Stimulated activated CD8-positive, alpha-beta memory T cell treated with anti-CD3 and anti-CD28 coated beads, Interleukin-15, amount 100 ng/mL, for 48 hours (primary cell): ENCODE data around the gene YIPF2.
"Not testable (repeated sequence)": the region's sequence is repeated elsewhere in the genome, so short reads cannot be mapped to it uniquely, and the experiment has no call there.

Experiments
- DNase-seq, 2 donors: peaks; one replicate each; pipeline ENCODE4 v3.0.0-alpha.2; 2020; ENCODE audit warnings: low read depth in 2 of 2

YIPF2 gene

GRCh38 chr19:10941649-10942048 lies 13.2 kb upstream of the YIPF2 start:
- not testable (repeated sequence) for DNase-seq

DNA sequence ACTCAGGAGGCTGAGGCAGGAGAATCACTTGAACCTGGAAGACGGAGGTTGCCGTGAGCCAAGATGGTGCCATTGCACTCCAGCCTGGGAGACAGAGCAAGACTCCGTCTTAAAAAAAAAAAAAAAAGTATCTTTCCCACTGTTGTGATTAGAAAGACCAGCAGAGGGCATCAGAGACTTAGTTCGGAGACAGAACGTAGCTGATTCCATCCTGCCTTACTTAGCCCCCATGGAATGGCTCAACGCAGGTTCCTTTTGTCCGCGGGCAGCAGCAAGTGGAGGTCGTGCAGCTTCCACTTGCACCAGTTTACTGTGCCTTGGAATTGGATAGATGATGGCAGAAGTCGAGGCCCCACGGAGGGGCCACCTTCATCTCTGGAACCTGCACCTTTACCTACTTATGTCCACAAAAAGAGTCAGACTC lies 8.2 kb upstream of the YIPF2 start:
- DNase-seq: no peak

- DNase-seq: no peak
These were observed 7.1 kb upstream of the YIPF2 start for GRCh38 chr19:10935371-10936059.

GRCh38 chr19:10929402-10929794 lies 959 bp upstream of the YIPF2 start:
- no peak for DNase-seq

- no peak for DNase-seq
These were observed 493 bp downstream of the YIPF2 start for GRCh38 chr19:10927730-10928562.

DNA sequence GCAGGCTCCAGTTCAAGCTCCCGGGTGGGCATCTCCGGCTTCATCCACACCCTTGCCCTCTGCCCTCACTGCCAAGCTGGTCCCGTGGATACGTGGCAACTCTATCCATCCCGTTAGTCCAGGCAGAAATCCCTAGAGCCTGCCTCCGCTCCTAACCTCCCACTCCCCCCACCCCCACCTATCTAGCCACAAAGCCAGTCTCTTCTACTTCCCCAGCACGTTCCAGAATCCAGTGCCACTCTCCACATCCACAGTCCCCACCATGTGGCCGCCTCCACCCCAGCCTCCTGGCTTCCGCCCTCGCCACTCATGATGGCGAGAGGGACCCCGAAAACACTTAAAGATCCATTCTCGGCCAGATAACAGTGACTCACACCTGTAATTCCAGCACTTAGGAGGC lies 3.8 kb downstream of the YIPF2 start:
- no peak for DNase-seq

- DNase-seq: no peak
These were observed 5.0 kb downstream of the YIPF2 start for GRCh38 chr19:10923260-10924112.

DNA sequence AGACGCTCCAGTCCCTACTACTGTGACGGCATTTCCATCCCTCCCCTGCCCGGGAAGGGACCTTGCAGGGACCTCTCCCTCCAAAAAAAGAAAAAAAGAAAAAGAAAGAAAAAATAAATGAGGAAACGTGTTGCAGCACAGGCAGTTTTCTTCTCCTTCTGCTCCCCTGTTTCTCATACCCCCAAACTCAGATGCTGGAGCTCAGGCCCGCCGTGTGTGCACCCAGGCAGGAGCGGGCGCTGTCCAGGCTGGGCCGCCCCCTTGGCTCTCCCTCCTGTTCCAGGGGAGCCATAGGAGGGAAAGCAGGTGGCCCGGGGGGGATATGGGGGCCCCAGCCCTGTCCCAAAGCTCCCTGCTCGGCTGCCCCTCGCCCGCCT lies 5.8 kb downstream of the YIPF2 start:
- no peak for DNase-seq

GRCh38 chr19:10921910-10922637 lies 6.4 kb downstream of the YIPF2 start:
- no peak for DNase-seq

- DNase-seq: no peak
These were observed 7.1 kb downstream of the YIPF2 start for GRCh38 chr19:10921199-10921909.

DNA sequence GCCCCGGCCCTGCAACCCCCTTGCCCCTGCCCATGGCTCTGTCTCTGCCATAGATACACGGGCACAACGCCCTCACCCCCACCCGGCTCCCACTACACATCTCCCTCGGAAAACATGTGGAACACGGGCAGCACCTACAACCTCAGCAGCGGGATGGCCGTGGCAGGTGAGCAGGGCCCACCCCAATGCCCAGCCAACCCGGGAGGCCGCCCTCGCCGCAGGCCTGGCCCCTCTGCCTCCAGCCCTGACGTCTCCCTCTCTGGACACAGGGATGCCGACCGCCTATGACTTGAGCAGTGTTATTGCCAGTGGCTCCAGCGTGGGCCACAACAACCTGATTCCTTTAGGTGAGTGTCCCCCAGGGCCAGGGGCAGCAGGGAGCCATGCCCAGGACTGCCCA lies 7.7 kb downstream of the YIPF2 start:
- DNase-seq: no peak

DNA sequence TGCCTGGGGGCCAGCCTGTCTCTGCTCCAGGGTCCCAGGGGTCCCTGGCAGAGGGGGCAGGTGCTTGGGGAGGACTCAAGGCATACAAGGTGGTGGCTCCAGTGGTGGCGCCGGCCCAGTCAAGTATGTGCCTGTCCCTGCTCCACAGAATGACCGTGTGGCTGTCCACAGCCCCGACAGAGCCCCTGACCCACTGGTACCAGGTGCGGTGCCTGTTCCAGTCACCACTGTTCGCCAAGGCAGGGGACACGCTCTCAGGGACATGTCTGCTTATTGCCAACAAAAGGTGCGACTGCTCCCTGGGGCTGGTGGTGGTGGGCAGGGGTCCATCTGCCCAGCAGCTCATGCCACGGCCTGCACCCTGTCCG lies 8.2 kb downstream of the YIPF2 start:
- no peak for DNase-seq

- no peak for DNase-seq
These were observed 8.8 kb downstream of the YIPF2 start for GRCh38 chr19:10919352-10920287.

- DNase-seq: no peak
These were observed 10.1 kb downstream of the YIPF2 start for GRCh38 chr19:10918359-10918758.

- no peak for DNase-seq
These were observed 11.8 kb downstream of the YIPF2 start for GRCh38 chr19:10916602-10917001.

- DNase-seq: no peak
These were observed 13.0 kb downstream of the YIPF2 start for GRCh38 chr19:10915130-10916091.

DNA sequence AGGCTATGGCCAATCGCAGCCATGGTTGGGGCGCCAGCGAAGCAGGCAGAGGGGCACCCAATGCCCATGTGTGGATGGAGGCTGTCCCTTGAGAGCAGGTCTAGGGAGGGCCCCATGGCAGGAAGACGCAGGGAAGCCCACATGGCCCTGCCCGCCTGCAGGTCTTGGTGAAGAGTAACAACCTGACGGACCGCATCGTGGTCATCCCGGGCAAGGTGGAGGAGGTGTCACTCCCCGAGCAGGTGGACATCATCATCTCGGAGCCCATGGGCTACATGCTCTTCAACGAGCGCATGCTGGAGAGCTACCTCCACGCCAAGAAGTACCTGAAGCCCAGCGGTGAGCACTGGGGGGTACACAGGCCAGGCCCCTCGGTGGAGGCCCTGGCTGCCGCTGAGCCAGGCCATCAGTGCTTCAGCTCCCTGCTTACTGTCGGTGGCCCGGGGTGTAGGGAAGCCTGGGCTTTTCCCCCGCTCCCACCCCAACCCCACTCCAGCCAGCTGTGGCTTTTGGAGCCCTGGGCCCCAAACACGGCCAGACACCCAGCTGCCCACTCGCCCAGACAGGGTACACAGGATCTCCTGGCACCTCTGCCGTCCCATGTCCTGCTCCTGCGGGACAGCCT lies 14.6 kb downstream of the YIPF2 start:
- no peak for DNase-seq

DNA sequence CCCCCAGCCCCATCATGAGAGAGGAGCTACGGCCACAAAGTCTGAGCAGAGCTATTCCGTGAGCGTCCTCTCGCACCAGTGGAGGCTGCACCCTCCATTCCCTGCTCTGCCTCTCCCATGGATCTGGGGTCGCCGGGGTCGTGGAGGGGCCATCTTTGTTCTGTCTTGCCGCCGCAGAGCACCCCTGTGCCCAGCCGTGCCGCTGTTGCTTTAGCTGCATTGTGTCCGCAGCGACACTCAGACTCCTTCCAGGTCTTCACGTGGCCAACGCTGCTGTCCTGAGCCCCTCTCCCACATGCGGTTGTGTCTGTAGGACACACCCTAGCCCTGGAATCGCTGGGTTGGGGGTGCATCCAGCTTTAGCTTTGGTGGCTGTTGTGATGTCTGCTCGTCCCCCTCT lies 15.8 kb downstream of the YIPF2 start:
- DNase-seq: no peak
